Loucy (cell line): ENCODE measurements around the gene SRI.

Experiments
- H2AFZ ChIP-seq: fragments of 200-600 bp; sonication (generic); 2 replicates; pipeline ENCODE4 v1.6.0; 2016; ENCODE audit warnings: antibody characterized with exemption, mild to moderate bottlenecking, low read length, moderate library complexity
- H3F3A ChIP-seq: fragments of 200-600 bp; 2 replicates; pipeline ENCODE4 v1.6.0; 2016; ENCODE audit warnings: antibody characterized with exemption, low read depth, mild to moderate bottlenecking
- H3K27me3 ChIP-seq: fragments of 200-600 bp; sonication (generic); 2 replicates; pipeline ENCODE4 v1.6.1; 2014; ENCODE audit warnings: low read length, mild to moderate bottlenecking; ENCODE audit not compliant: insufficient read depth, poor library complexity, severe bottlenecking
- H3K36me3 ChIP-seq: fragments of 200-600 bp; sonication (generic); 2 replicates; pipeline ENCODE4 v1.6.1; 2016; ENCODE audit warnings: low read length; ENCODE audit not compliant: insufficient read depth
- H3K4me1 ChIP-seq: fragments of 200-600 bp; sonication (generic); 2 replicates; pipeline ENCODE4 v1.5.1; 2014; ENCODE audit warnings: low read length, mild to moderate bottlenecking; ENCODE audit not compliant: insufficient read depth, poor library complexity, severe bottlenecking
- H3K4me2 ChIP-seq: fragments of 200-600 bp; sonication (generic); 2 replicates; pipeline ENCODE4 v1.6.0; 2014; ENCODE audit warnings: antibody characterized with exemption, low read length, low read depth, mild to moderate bottlenecking; ENCODE audit not compliant: poor library complexity, severe bottlenecking
- H3K4me3 ChIP-seq: fragments of 200-600 bp; sonication (generic); 2 replicates; pipeline ENCODE4 v1.5.1; 2014; ENCODE audit warnings: low read length, mild to moderate bottlenecking, mixed read lengths; ENCODE audit not compliant: poor library complexity, severe bottlenecking
- H3K79me2 ChIP-seq: fragments of 200-600 bp; sonication (generic); 2 replicates; pipeline ENCODE4 v1.6.1; 2014; ENCODE audit warnings: low read length; ENCODE audit not compliant: insufficient read depth
- H3K9ac ChIP-seq: fragments of 200-600 bp; sonication (generic); 2 replicates; pipeline ENCODE4 v1.6.0; 2014; ENCODE audit warnings: mild to moderate bottlenecking, low read depth, low read length, moderate library complexity; ENCODE audit not compliant: poor library complexity, severe bottlenecking
- H3K9me2 ChIP-seq: fragments of 200-600 bp; sonication (generic); replicated peaks from 2 replicates; pipeline ENCODE4 v1.6.1; 2016; ENCODE audit warnings: low read depth, low read length, mixed read lengths
- H3K9me3 ChIP-seq: fragments of 200-600 bp; sonication (generic); 2 replicates; pipeline ENCODE4 v1.6.1; 2014; ENCODE audit warnings: mild to moderate bottlenecking, antibody characterized with exemption, low read length, low read depth; ENCODE audit not compliant: insufficient read depth
- H4K20me1 ChIP-seq: fragments of 200-600 bp; sonication (generic); 2 replicates; pipeline ENCODE4 v1.6.0; 2014; ENCODE audit warnings: antibody characterized with exemption, low read length, mild to moderate bottlenecking; ENCODE audit not compliant: insufficient read depth, poor library complexity, severe bottlenecking
- CTCF ChIP-seq: fragments of 200-600 bp; sonication (generic); conservative IDR thresholded peaks from 2 replicates; pipeline ENCODE4 v1.5.1; 2014; ENCODE audit warnings: mild to moderate bottlenecking, antibody characterized with exemption, low read length
- EZH2phosphoT487 ChIP-seq: fragments of 200-600 bp; IDR thresholded peaks from 2 replicates; pipeline ENCODE4 v1.6.1; 2018; ENCODE audit warnings: antibody characterized with exemption, mild to moderate bottlenecking, moderate library complexity, borderline replicate concordance

The SRI gene

DNA sequence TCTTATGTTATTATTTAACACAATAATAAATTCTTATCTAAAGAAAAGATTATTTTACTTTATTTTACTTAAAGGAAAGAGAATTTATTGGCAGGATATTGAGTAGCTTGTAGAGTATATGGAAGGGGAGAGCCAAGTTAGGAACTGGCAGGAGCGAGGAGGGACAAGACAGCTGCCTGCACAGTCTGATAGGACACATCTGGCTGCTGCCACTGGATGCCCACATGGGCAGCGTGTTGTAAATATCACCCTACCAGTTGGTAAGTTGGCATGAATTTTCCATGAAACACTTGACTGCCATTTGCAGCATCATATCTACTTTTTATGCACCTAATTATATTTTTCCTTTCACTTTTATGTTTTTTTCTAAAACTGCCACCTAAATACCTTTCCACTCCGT, 19.6 kb downstream of the SRI start:
- no peaks in the 10 kb centered on the region for H3K4me1 ChIP-seq
- H3K36me3 ChIP-seq = peaks cover 24% of the 10 kb centered on the region; the same call in 1 of the 2 replicates
- H3K4me3 ChIP-seq = no peak overlapping the region
- no peak for TF ChIP-seq EZH2phosphoT487
- TF ChIP-seq CTCF = no peak
- H3K79me2 ChIP-seq = no peaks in the 10 kb centered on the region
- no peaks in the 10 kb centered on the region for H3K9me3 ChIP-seq
- no peak overlapping the region for H2AFZ ChIP-seq
- no peak overlapping the region for H3K9ac ChIP-seq
- H4K20me1 ChIP-seq = no peaks in the 10 kb centered on the region
- H3K4me2 ChIP-seq = no peak overlapping the region
- H3K9me2 ChIP-seq = no peaks in the 10 kb centered on the region
- no peaks in the 10 kb centered on the region for H3K27me3 ChIP-seq
- no peaks in the 10 kb centered on the region; the same call in 1 of the 2 replicates for H3F3A ChIP-seq

GRCh38 chr7:88191911-88192310, 27.9 kb downstream of the SRI start:
- Histone ChIP-seq H3K9me2 (no peaks in the 10 kb centered on the region), H3K27me3 (no peaks in the 10 kb centered on the region), H3K4me3 (no peak overlapping the region), H3K36me3 (no peaks in the 10 kb centered on the region), H3K79me2 (no peaks in the 10 kb centered on the region), H3K9ac (no peak overlapping the region), H3K4me1 (no peaks in the 10 kb centered on the region), H2AFZ (no peak overlapping the region), H3F3A (no peaks in the 10 kb centered on the region), H4K20me1 (no peaks in the 10 kb centered on the region), H3K9me3 (no peaks in the 10 kb centered on the region), H3K4me2 (no peak overlapping the region)
- TF ChIP-seq EZH2phosphoT487 (no peak), CTCF (no peak)

DNA sequence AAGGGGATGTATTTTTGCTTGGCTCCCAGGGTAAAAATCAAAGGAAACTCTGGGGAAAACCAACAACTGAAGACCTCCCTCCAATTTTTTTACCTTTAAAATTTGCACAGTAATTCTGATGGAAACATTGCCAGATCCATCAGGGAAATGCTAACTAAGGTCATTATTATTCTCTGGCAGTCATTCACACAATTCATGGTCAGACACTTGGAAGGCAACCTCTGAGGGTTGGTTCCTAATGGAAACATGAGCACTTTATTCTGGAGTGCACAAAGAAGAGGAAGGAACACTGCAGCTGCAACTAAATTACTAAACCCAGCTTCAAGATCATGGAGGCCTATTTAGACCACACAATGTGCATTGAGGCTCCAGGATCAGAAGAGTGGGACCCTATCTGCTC, 34.2 kb downstream of the SRI start:
- H3K36me3 ChIP-seq = no peaks in the 10 kb centered on the region
- no peak overlapping the region for H2AFZ ChIP-seq
- H3K9me2 ChIP-seq = no peaks in the 10 kb centered on the region
- H3K27me3 ChIP-seq = no peaks in the 10 kb centered on the region
- no peaks in the 10 kb centered on the region for H4K20me1 ChIP-seq
- H3K9me3 ChIP-seq = no peaks in the 10 kb centered on the region
- no peaks in the 10 kb centered on the region for H3F3A ChIP-seq
- no peak overlapping the region for H3K4me3 ChIP-seq
- H3K9ac ChIP-seq = no peak overlapping the region
- H3K4me2 ChIP-seq = no peak overlapping the region
- TF ChIP-seq EZH2phosphoT487 (no peak), CTCF (no peak)
- no peaks in the 10 kb centered on the region for H3K4me1 ChIP-seq
- no peaks in the 10 kb centered on the region for H3K79me2 ChIP-seq
